Tibial nerve (tissue), 4 donors: ENCODE results near the gene PTPRT. TPM values are rescaled to one million over a fixed set of nuclear protein-coding genes. Genes with fewer than 3 reads are reported as not detected.

Source experiments
- DNase-seq, 2 donors: peaks; one replicate each; pipeline ENCODE4 v3.0.0-alpha.2; 2019; ENCODE audit warnings: low spot score in 2 of 2
- H3K27ac ChIP-seq, 4 donors: fragments of 200-600 bp; sonication (generic) in 3 of 4; one replicate each; pipeline ENCODE4 v1.5.1; 2017 to 2019; ENCODE audit warnings: mild to moderate bottlenecking in 1 of 4
- H3K27me3 ChIP-seq, 2 donors: fragments of 200-600 bp; sonication (generic) in 1 of 2; one replicate each; pipeline versions ENCODE4 v1.5.1 to v1.6.0; 2017 to 2019
- H3K36me3 ChIP-seq, 3 donors: fragments of 200-600 bp; sonication (generic); one replicate each; pipeline ENCODE4 v1.5.1; 2018 to 2019
- H3K4me1 ChIP-seq, 4 donors: fragments of 200-600 bp; sonication (generic) in 3 of 4; one replicate each; pipeline ENCODE4 v1.5.1; 2017 to 2019
- H3K4me3 ChIP-seq, 4 donors: fragments of 200-600 bp; sonication (generic) in 3 of 4; one replicate each; pipeline ENCODE4 v1.5.1; 2017 to 2019; ENCODE audit warnings: mild to moderate bottlenecking in 1 of 4, moderate library complexity in 1 of 4
- H3K9me3 ChIP-seq, 4 donors: fragments of 200-600 bp; sonication (generic) in 3 of 4; one replicate each; pipeline ENCODE4 v1.5.1; 2017 to 2019
- EP300 ChIP-seq, 2 donors: sonication (generic); formaldehyde crosslinking; IDR thresholded peaks; one replicate each; pipeline ENCODE4 v1.6.1; 2017; ENCODE audit warnings: antibody characterized with exemption in 2 of 2, mild to moderate bottlenecking in 1 of 2
- POLR2A ChIP-seq, 2 donors: fragments of 450-650 bp; IDR thresholded peaks; one replicate each; pipeline ENCODE4 v1.6.1; 2017; ENCODE audit warnings: antibody characterized with exemption in 2 of 2, mild to moderate bottlenecking in 2 of 2, moderate library complexity in 2 of 2
- WGBS, 2 donors: methylation state at CpG; one replicate each; pipeline ENCODE4 v1.1.5; 2018; 5-methylcytosine and 5-hydroxymethylcytosine counted together
- total RNA-seq, 4 donors: library from RNA; depleted of rRNA; stranded (reverse); fragments of >200 nt; gene quantifications; one replicate each; pipeline ENCODE4 v1.1.0, GENCODE V29; 2016
- TF ChIP-seq, protein P1 (sequence below), 5 experiments: fragments of 200-600 bp in 3 of 5; fragments of 450-650 bp in 2 of 5; sonication (generic) in 3 of 5; IDR thresholded peaks; one replicate each; pipeline ENCODE4 v1.5.1; 2016 to 2019; ENCODE audit warnings: antibody characterized with exemption in 5 of 5, mild to moderate bottlenecking in 3 of 5, moderate library complexity in 2 of 5

PTPRT gene
- total RNA-seq, 4 donors from 2014 or later = under 0.01 TPM; not detected in 3

- TF ChIP-seq, protein P1, sequence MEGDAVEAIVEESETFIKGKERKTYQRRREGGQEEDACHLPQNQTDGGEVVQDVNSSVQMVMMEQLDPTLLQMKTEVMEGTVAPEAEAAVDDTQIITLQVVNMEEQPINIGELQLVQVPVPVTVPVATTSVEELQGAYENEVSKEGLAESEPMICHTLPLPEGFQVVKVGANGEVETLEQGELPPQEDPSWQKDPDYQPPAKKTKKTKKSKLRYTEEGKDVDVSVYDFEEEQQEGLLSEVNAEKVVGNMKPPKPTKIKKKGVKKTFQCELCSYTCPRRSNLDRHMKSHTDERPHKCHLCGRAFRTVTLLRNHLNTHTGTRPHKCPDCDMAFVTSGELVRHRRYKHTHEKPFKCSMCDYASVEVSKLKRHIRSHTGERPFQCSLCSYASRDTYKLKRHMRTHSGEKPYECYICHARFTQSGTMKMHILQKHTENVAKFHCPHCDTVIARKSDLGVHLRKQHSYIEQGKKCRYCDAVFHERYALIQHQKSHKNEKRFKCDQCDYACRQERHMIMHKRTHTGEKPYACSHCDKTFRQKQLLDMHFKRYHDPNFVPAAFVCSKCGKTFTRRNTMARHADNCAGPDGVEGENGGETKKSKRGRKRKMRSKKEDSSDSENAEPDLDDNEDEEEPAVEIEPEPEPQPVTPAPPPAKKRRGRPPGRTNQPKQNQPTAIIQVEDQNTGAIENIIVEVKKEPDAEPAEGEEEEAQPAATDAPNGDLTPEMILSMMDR (IDR thresholded peaks at IDR 0.05) = no peak
- TF ChIP-seq POLR2A (IDR thresholded peaks at IDR 0.05) = no peak
- no peak for TF ChIP-seq EP300 (IDR thresholded peaks at IDR 0.05)
- no peak overlapping the region for H3K27ac ChIP-seq
- H3K36me3 ChIP-seq = no peaks in the 10 kb centered on the region
- no peaks in the 10 kb centered on the region for H3K27me3 ChIP-seq
- H3K9me3 ChIP-seq = peaks cover 0 to 19% (median 0%) of the 10 kb centered on the region in 4 donors
- DNase-seq = no peak
- H3K4me3 ChIP-seq = no peak overlapping the region
- H3K4me1 ChIP-seq = no peaks in the 10 kb centered on the region
- WGBS, 2 donors = 66% methylated on average over 4 of the region's 4 CpGs
These were observed 97.2 kb downstream of the PTPRT start for GRCh38 chr20:43092386-43093088.

GRCh38 chr20:43068482-43068881 is 121.2 kb downstream of the PTPRT start:
- Histone ChIP-seq H3K4me3 (no peak overlapping the region), H3K4me1 (no peaks in the 10 kb centered on the region), H3K27ac (no peak overlapping the region), H3K9me3 (peaks cover 0 to 2% (median 0%) of the 10 kb centered on the region in 4 donors), H3K36me3 (no peaks in the 10 kb centered on the region), H3K27me3 (no peaks in the 10 kb centered on the region)
- no peak for TF ChIP-seq EP300 (IDR thresholded peaks at IDR 0.05)
- no peak for TF ChIP-seq POLR2A (IDR thresholded peaks at IDR 0.05)
- TF ChIP-seq, protein P1 (IDR thresholded peaks at IDR 0.05) = no peak
- no peak for DNase-seq
- 75 to 84% methylated on average over 1 of the region's 1 CpG for WGBS, 2 donors

DNA sequence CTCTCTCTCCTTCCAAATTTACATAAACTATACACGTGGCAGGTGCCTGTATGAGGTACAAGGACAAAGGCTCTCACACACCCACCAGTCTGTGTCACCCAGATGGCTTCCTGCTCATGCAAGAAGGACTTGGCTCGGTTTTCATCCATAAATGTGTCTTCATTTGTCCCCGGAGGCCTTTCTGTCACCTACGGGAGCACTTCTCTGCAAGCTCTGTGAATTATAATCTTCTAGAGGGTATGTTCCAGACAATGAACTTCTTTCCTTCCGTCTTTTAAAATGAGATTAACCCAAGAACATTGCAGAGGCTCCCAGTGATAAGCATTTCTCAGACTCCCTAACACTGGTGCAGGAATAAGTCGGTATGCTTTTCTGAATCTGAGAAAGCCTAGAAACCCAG is 123.6 kb downstream of the PTPRT start:
- no peaks in the 10 kb centered on the region for H3K27me3 ChIP-seq
- no peaks in the 10 kb centered on the region for H3K4me1 ChIP-seq
- no peak for DNase-seq
- H3K9me3 ChIP-seq = peaks cover 0 to 2% (median 0%) of the 10 kb centered on the region in 4 donors
- TF ChIP-seq EP300 (IDR thresholded peaks at IDR 0.05) (no peak), POLR2A (IDR thresholded peaks at IDR 0.05) (no peak)
- TF ChIP-seq, protein P1 (IDR thresholded peaks at IDR 0.05) = no peak
- 59 to 62% methylated on average over 6 of the region's 6 CpGs for WGBS, 2 donors
- no peaks in the 10 kb centered on the region for H3K36me3 ChIP-seq
- H3K27ac ChIP-seq = no peak overlapping the region
- H3K4me3 ChIP-seq = no peak overlapping the region

DNA sequence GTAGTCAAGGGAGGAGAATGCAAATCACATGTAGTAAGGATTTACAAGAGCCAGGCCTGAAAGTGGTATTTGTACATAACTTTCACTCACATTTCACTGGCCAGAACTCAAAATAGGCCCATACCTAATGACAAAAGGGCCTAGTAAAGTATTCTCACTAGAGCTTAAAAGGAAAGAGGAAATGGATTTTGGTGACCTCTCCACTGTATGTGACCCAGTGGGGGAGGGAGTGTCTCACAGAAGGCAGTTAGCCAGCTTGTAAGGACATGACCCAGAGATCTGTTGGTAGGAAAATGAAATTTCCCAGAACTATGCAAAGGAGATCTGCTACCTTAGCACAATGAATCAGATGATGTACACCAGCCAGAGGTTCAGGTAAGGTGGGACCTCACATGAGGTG is 124.4 kb downstream of the PTPRT start:
- no peak for DNase-seq
- Histone ChIP-seq H3K9me3 (peaks cover 0 to 2% (median 0%) of the 10 kb centered on the region in 4 donors), H3K27me3 (no peaks in the 10 kb centered on the region), H3K36me3 (no peaks in the 10 kb centered on the region), H3K27ac (no peak overlapping the region), H3K4me3 (no peak overlapping the region), H3K4me1 (no peaks in the 10 kb centered on the region)
- no peak for TF ChIP-seq POLR2A (IDR thresholded peaks at IDR 0.05)
- no peak for TF ChIP-seq EP300 (IDR thresholded peaks at IDR 0.05)
- TF ChIP-seq, protein P1 (IDR thresholded peaks at IDR 0.05) = no peak

GRCh38 chr20:43058077-43058476 is 131.6 kb downstream of the PTPRT start:
- TF ChIP-seq POLR2A (IDR thresholded peaks at IDR 0.05) (no peak), EP300 (IDR thresholded peaks at IDR 0.05) (no peak)
- TF ChIP-seq, protein P1 (IDR thresholded peaks at IDR 0.05) = no peak

More at GRCh38 chr20:43058077-43058476, 131.6 kb downstream of the PTPRT start:
- DNase-seq = no peak
- no peaks in the 10 kb centered on the region for H3K9me3 ChIP-seq
- H3K27me3 ChIP-seq = no peaks in the 10 kb centered on the region
- H3K36me3 ChIP-seq = no peaks in the 10 kb centered on the region
- no peak overlapping the region for H3K4me3 ChIP-seq
- no peaks in the 10 kb centered on the region for H3K4me1 ChIP-seq
- H3K27ac ChIP-seq = no peak overlapping the region
- WGBS, 2 donors = 82 to 86% methylated on average over 1 of the region's 1 CpG
